NCI-H226 (cell line): ENCODE results near the gene CDH2.
A peak's percentile ranks its signal among the peaks of the same experiment; 100 is the strongest.

Source experiments
- DNase-seq: peaks from one replicate; pipeline ENCODE4 v3.0.0-alpha.2; 2015

The CDH2 gene

GRCh38 chr18:28080876-28081300 is 96.0 kb downstream of the CDH2 start:
- DNase-seq: peak; percentile 61

GRCh38 chr18:28079883-28080282 is 97.0 kb downstream of the CDH2 start:
- no peak for DNase-seq

- DNase-seq: peak; percentile 90
Observed at GRCh38 chr18:28078849-28079248, 98.1 kb downstream of the CDH2 start.

- peak; percentile 74 for DNase-seq
Observed at GRCh38 chr18:28078298-28078697, 98.6 kb downstream of the CDH2 start.

GRCh38 chr18:28075501-28075900 is 101.4 kb downstream of the CDH2 start:
- peak; percentile 68 for DNase-seq

- DNase-seq: no peak
Observed at GRCh38 chr18:28074076-28074475, 102.9 kb downstream of the CDH2 start.

GRCh38 chr18:28073658-28074057 is 103.3 kb downstream of the CDH2 start:
- no peak for DNase-seq

- no peak for DNase-seq
Observed at GRCh38 chr18:28071199-28071598, 105.7 kb downstream of the CDH2 start.

GRCh38 chr18:28068207-28068606 is 108.7 kb downstream of the CDH2 start:
- no peak for DNase-seq

GRCh38 chr18:28067346-28067745 is 109.6 kb downstream of the CDH2 start:
- no peak for DNase-seq

- DNase-seq: no peak
Observed at GRCh38 chr18:28065793-28066186, 111.1 kb downstream of the CDH2 start.

GRCh38 chr18:28065031-28065792 is 111.7 kb downstream of the CDH2 start:
- DNase-seq: peak; percentile 96

GRCh38 chr18:28063926-28064325 is 113.0 kb downstream of the CDH2 start:
- DNase-seq: no peak

- DNase-seq: peak; percentile 34
Observed at GRCh38 chr18:28063271-28063761, 113.6 kb downstream of the CDH2 start.

- DNase-seq: no peak
Observed at GRCh38 chr18:28062443-28062842, 114.5 kb downstream of the CDH2 start.

- DNase-seq: no peak
Observed at GRCh38 chr18:28059861-28060260, 117.1 kb downstream of the CDH2 start.

- no peak for DNase-seq
Observed at GRCh38 chr18:28050545-28050944, 126.4 kb downstream of the CDH2 start.

GRCh38 chr18:28048612-28049011 is 128.3 kb downstream of the CDH2 start:
- DNase-seq: no peak

GRCh38 chr18:28045880-28046279 is 131.1 kb downstream of the CDH2 start:
- peak; percentile 60 for DNase-seq

- DNase-seq: peak; percentile 86
Observed at GRCh38 chr18:28045176-28045810, 131.6 kb downstream of the CDH2 start.

GRCh38 chr18:28044036-28044435 is 132.9 kb downstream of the CDH2 start:
- no peak for DNase-seq

GRCh38 chr18:28043631-28044030 is 133.3 kb downstream of the CDH2 start:
- DNase-seq: no peak

GRCh38 chr18:28041366-28041765 is 135.6 kb downstream of the CDH2 start:
- peak; percentile 64 for DNase-seq

- peak; percentile 68 for DNase-seq
Observed at GRCh38 chr18:28040716-28041115, 136.2 kb downstream of the CDH2 start.
